Ishikawa (cell line): ENCODE results near the gene DMRT3.

Experiments
- CEBPB ChIP-seq: IDR thresholded peaks from 2 replicates; pipeline ENCODE4 v1.6.1; 2012
- TF ChIP-seq, protein P1 (sequence below): IDR thresholded peaks from 2 replicates; pipeline ENCODE4 v1.6.1; 2012

DNA sequence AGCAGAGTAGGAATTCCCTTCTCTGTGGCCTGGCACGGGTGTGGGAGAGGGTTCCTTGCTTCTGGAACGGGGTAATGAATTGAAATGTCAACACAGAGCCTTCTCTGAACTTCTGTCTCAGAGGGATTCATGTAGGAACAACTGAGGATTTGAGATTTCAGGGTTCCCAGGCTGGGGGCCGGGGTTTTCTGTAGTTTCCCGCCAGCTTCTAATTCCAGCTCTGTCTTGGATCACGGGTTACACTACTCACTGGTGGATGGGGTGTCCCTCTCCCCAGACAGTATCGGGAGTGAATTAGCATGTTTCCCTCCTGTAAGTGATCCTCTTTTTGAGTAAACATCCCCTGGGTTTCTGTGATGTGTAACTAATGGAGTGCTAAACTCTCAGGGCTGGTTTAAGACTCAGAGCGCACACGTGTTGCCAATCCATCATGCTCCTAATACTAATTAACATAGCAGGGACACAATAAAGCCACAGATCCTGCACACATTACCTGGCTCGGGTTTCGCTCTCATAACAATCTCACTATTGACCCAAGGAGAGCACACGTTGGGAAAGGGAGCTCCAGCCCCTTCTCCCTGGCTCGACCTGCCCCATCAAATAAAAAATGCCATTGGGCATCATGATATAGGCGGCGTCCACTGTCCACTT lies 55.6 kb downstream of the DMRT3 start:
- TF ChIP-seq, protein P1, sequence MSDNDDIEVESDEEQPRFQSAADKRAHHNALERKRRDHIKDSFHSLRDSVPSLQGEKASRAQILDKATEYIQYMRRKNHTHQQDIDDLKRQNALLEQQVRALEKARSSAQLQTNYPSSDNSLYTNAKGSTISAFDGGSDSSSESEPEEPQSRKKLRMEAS: no peak
- TF ChIP-seq CEBPB: no peak
